GM12878 (cell line): ENCODE data around the gene DLG1. TPM values are rescaled to one million over a fixed set of nuclear protein-coding genes. Genes with fewer than 3 reads are reported as not detected.

Experiments used
- ATAC-seq: fragments of 200-7000 bp; cut with Tn5 transposase; 3 replicates; pipeline ENCODE4 v1.9.1; 2020; ENCODE audit warnings: mild to moderate bottlenecking, moderate library complexity
- BruUV-seq: library from RNA; stranded (reverse); fragments of 400-500 nt; replicated peaks from 2 replicates; lab custom pipeline; 2021; lab: Mats Ljungman, UMichigan
- CTCF ChIA-PET: fragments of 300-600 bp; sonication (Branson Sonifier 250); formaldehyde crosslinking; extraction: SDS; loops from one replicate; lab custom pipeline; 2021; ENCODE audit warnings: inconsistent platforms; lab: Yijun Ruan, JAX
- POLR2A ChIA-PET: fragments of 350-600 bp; formaldehyde crosslinking; extraction: SDS; loops from one replicate; lab custom pipeline; 2021; ENCODE audit warnings: inconsistent platforms; lab: Charles Lee
- RAD21 ChIA-PET: fragments of 300-600 bp; sonication (Branson Sonifier 250); formaldehyde crosslinking; loops from one replicate; lab custom pipeline; 2023; ENCODE audit warnings: antibody characterized with exemption; ENCODE audit not compliant: unreplicated experiment; lab: Charles Lee
- SMC1A ChIA-PET: fragments of 300-600 bp; sonication (Branson Sonifier 250); formaldehyde crosslinking; loops from one replicate; lab custom pipeline; 2023; ENCODE audit not compliant: unreplicated experiment, uncharacterized antibody; lab: Charles Lee
- DNase-seq: peaks from one replicate; pipeline ENCODE4 v3.0.0-alpha.2; 2011; ENCODE audit warnings: low read depth, low spot score
- FAIRE-seq: peaks from 3 replicates; lab custom pipeline; 2011; peaks lifted over from hg19 to GRCh38; lab: Jason Lieb, UNC
- H2AFZ ChIP-seq: 2 replicates; pipeline ENCODE4 v1.6.0; 2011; ENCODE audit warnings: low read depth, low read length, control low read depth; ENCODE audit not compliant: control insufficient read depth
- H3K27ac ChIP-seq: 2 replicates; pipeline ENCODE4 v1.5.1; 2011; ENCODE audit warnings: control low read depth; ENCODE audit not compliant: control insufficient read depth, insufficient read depth
- H3K27me3 ChIP-seq, 2 experiments: replicated peaks in 1 of 2; 2 replicates each; pipeline versions ENCODE4 v1.6.0 to v1.6.1; 2011; ENCODE audit warnings: low read length in 1 of 2; ENCODE audit not compliant: control insufficient read depth in 2 of 2, insufficient read depth in 2 of 2
- H3K36me3 ChIP-seq, 2 experiments: 2 replicates each; pipeline ENCODE4 v1.5.1; 2011; ENCODE audit warnings: low read length in 1 of 2; ENCODE audit not compliant: control insufficient read depth in 2 of 2, insufficient read depth in 2 of 2
- H3K4me1 ChIP-seq: 2 replicates; pipeline ENCODE4 v1.6.1; 2011; ENCODE audit warnings: mild to moderate bottlenecking, low read length, moderate library complexity, mixed read lengths; ENCODE audit not compliant: control insufficient read depth, insufficient read depth
- H3K4me2 ChIP-seq: 2 replicates; pipeline ENCODE4 v1.6.0; 2011; ENCODE audit warnings: control low read depth; ENCODE audit not compliant: control insufficient read depth, insufficient read depth
- H3K4me3 ChIP-seq: fragments of 200-600 bp; sonication (generic); 2 replicates; pipeline ENCODE4 v1.5.1; 2016
- H3K79me2 ChIP-seq: 2 replicates; pipeline ENCODE4 v1.6.0; 2011; ENCODE audit warnings: low read length; ENCODE audit not compliant: control insufficient read depth, insufficient read depth
- H3K9ac ChIP-seq: 2 replicates; pipeline ENCODE4 v1.8.0; 2011; ENCODE audit warnings: low read length, control low read depth, mixed read lengths; ENCODE audit not compliant: control insufficient read depth, insufficient read depth
- H3K9me3 ChIP-seq: replicated peaks from 3 replicates; pipeline ENCODE4 v1.5.1; 2011; ENCODE audit warnings: mild to moderate bottlenecking, low read length; ENCODE audit not compliant: control insufficient read depth, insufficient read depth
- H4K20me1 ChIP-seq: 2 replicates; pipeline ENCODE4 v1.6.0; 2011; ENCODE audit not compliant: control insufficient read depth, insufficient read depth
- CUX1 ChIP-seq: IDR thresholded peaks from 2 replicates; pipeline ENCODE4 v1.6.1; 2012; ENCODE audit warnings: improper control_type of control experiment, low read depth, low read length; ENCODE audit not compliant: insufficient replicate concordance
- IKZF1 ChIP-seq: fragments of 450-650 bp; conservative IDR thresholded peaks from 2 replicates; pipeline ENCODE4 v1.6.1; 2017; ENCODE audit warnings: antibody characterized with exemption, mild to moderate bottlenecking
- KLF5 ChIP-seq: fragments of 450-650 bp; IDR thresholded peaks from 2 replicates; pipeline ENCODE4 v1.6.1; 2014; ENCODE audit warnings: mild to moderate bottlenecking; ENCODE audit not compliant: partially characterized antibody
- POLR2A ChIP-seq: IDR thresholded peaks from 2 replicates; pipeline ENCODE4 v1.6.1; 2011; ENCODE audit warnings: low read depth, mild to moderate bottlenecking, low read length
- POLR2AphosphoS2 ChIP-seq: IDR thresholded peaks from 2 replicates; pipeline ENCODE4 v1.6.1; 2011; ENCODE audit warnings: low read depth, mild to moderate bottlenecking, low read length, improper control_type of control experiment, moderate library complexity
- WGBS: methylation state at CpG from one replicate; pipeline ENCODE4 v1.1.6; 2016; ENCODE audit warnings: low lambda C conversion rate; ENCODE audit not compliant: insufficient replicate concordance, insufficient coverage; ENCODE audit errors: missing lambda C conversion rate; 5-methylcytosine and 5-hydroxymethylcytosine counted together
- in situ Hi-C: fragments of 300-500 bp; cut with MboI; formaldehyde crosslinking; loops from 9 replicates; pipeline ENCODE4 v1.14.3; 2018; ENCODE audit warnings: mixed read lengths
- intact Hi-C: fragments of 100-400 bp; cut with micrococcal nuclease; formaldehyde crosslinking; loops from one replicate; pipeline ENCODE4 v1.14.2; 2022; ENCODE audit not compliant: unreplicated experiment
- polyA plus RNA-seq, 11 experiments: library from polyadenylated mRNA; depleted of rRNA in 4 of 11; unstranded in 6 of 11; stranded (reverse) in 5 of 11; fragments of >200 nt; fragmentation: Nextera tagmentation in 4 of 11; fragmentation: Illumina TruSeq in 1 of 11; extraction: Ambion mirVana in 4 of 11; extraction: Trizol in 1 of 11; gene quantifications; 1 replicate in 1 of 11; 2 replicates in 10 of 11; pipeline versions ENCODE4 v1.2.1 to v1.2.3, GENCODE V29; 2011 to 2016; ENCODE audit warnings: inconsistent platforms in 2 of 11, missing spikeins in 2 of 11, low read depth in 1 of 11
- total RNA-seq, 4 experiments: library from RNA; depleted of rRNA in 3 of 4; stranded (reverse); fragments of >200 nt in 3 of 4; fragmentation: Illumina TruSeq in 1 of 4; extraction: Trizol in 1 of 4; gene quantifications; 2 replicates each; pipeline versions ENCODE4 v1.2.1 to v1.2.3, GENCODE V29; 2013 to 2021
- TF ChIP-seq, protein P1 (sequence below): fragments of 450-650 bp; conservative IDR thresholded peaks from 2 replicates; pipeline ENCODE4 v1.6.1; 2017; ENCODE audit warnings: mild to moderate bottlenecking, moderate library complexity

Gene DLG1
- total and polyA plus RNA-seq, 10 of the 15 experiments (the other 5 are each of a cell fraction or from before 2014, with no cell fraction given), result 9.2 to 63.1 (median 40.1) TPM

GRCh38 chr3:197021231-197021630 is 277.2 kb downstream of the DLG1 start:
- no peak for TF ChIP-seq IKZF1
- TF ChIP-seq CUX1, result no peak
- TF ChIP-seq, protein P1, sequence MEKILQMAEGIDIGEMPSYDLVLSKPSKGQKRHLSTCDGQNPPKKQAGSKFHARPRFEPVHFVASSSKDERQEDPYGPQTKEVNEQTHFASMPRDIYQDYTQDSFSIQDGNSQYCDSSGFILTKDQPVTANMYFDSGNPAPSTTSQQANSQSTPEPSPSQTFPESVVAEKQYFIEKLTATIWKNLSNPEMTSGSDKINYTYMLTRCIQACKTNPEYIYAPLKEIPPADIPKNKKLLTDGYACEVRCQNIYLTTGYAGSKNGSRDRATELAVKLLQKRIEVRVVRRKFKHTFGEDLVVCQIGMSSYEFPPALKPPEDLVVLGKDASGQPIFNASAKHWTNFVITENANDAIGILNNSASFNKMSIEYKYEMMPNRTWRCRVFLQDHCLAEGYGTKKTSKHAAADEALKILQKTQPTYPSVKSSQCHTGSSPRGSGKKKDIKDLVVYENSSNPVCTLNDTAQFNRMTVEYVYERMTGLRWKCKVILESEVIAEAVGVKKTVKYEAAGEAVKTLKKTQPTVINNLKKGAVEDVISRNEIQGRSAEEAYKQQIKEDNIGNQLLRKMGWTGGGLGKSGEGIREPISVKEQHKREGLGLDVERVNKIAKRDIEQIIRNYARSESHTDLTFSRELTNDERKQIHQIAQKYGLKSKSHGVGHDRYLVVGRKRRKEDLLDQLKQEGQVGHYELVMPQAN, result no peak
- TF ChIP-seq POLR2AphosphoS2, result peak; percentile 65; the same call in 1 of the 2 replicates
- no peak for TF ChIP-seq KLF5
- TF ChIP-seq POLR2A, result peak; percentile 51; the same call in 1 of the 2 replicates
- Histone ChIP-seq H3K4me1 (peaks cover 22% of the 10 kb centered on the region), H2AFZ (no peak overlapping the region), H3K4me3 (no peak overlapping the region), H3K9me3 (no peaks in the 10 kb centered on the region), H4K20me1 (no peaks in the 10 kb centered on the region), H3K79me2 (no peaks in the 10 kb centered on the region), H3K27me3 (no peaks in the 10 kb centered on the region), H3K9ac (no peak overlapping the region), H3K4me2 (no peak overlapping the region), H3K36me3 (peaks cover 0 to 9% of the 10 kb centered on the region in 2 experiments; a peak in 2 of 4 replicates), H3K27ac (no peak overlapping the region)
- FAIRE-seq (no peak), ATAC-seq (no peak), DNase-seq (no peak)
- 78% methylated on average over 10 of the region's 10 CpGs for WGBS
- RAD21 ChIA-PET, result interaction anchor here (1.2 to 1.5 kb wide), 2 partner anchors 9 to 18 kb away, joined by 3 read pairs; partner anchors contain the start of gene MELTF
- in situ Hi-C loops (no loop called here), intact Hi-C loops (no loop called here)
- SMC1A ChIA-PET, result interaction anchor here (2.6 kb wide), 1 partner anchor 17 kb away, joined by 17 read pairs; no protein-coding TSS in a partner anchor
- POLR2A ChIA-PET, result interaction anchor here (4.2 kb wide), 1 partner anchor 16 kb away, joined by 24 read pairs; no protein-coding TSS in a partner anchor
- CTCF ChIA-PET, result interaction anchor here (1.0 to 2.6 kb wide), 6 partner anchors 8 to 46 kb away, joined by 3 to 12 read pairs (median 4); partner anchors contain the start of gene MELTF
- BruUV-seq, result no TSS peak
